Kidney epithelial cell (primary cell): ENCODE data around the gene ATXN1. TPM values are rescaled to one million over a fixed set of nuclear protein-coding genes. Genes with fewer than 3 reads are reported as not detected.

Experiments used
- DNase-seq: peaks from one replicate; pipeline ENCODE4 v3.0.0-alpha.2; 2010; ENCODE audit warnings: low read depth
- H3K27me3 ChIP-seq: 2 replicates; pipeline ENCODE4 v1.6.0; 2011; ENCODE audit warnings: low read length; ENCODE audit not compliant: control insufficient read depth, insufficient read depth
- H3K36me3 ChIP-seq: 2 replicates; pipeline ENCODE4 v1.5.1; 2011; ENCODE audit warnings: low read length; ENCODE audit not compliant: control insufficient read depth, insufficient read depth
- H3K4me3 ChIP-seq: 2 replicates; pipeline ENCODE4 v1.5.1; 2011; ENCODE audit warnings: low read depth, mild to moderate bottlenecking, control low read depth, low read length
- CTCF ChIP-seq: IDR thresholded peaks from 2 replicates; pipeline ENCODE4 v1.5.1; 2011; ENCODE audit warnings: mild to moderate bottlenecking, moderate library complexity, low read length, control low read depth, inconsistent platforms; ENCODE audit not compliant: insufficient read depth, poor library complexity, severe bottlenecking
- total RNA-seq: library from RNA; depleted of rRNA; stranded (reverse); fragments of >200 nt; gene quantifications from 2 replicates; pipeline ENCODE4 v1.2.3, GENCODE V29; 2015

ATXN1 gene
- total RNA-seq, 1 donor from 2014 or later, result 12.5 TPM

- no peaks in the 10 kb centered on the region for H3K36me3 ChIP-seq
- DNase-seq, result no peak
- H3K4me3 ChIP-seq, result no peak overlapping the region
- no peak for TF ChIP-seq CTCF
- no peaks in the 10 kb centered on the region for H3K27me3 ChIP-seq
Measured at GRCh38 chr6:16719488-16719887, 41.8 kb downstream of the ATXN1 start.

GRCh38 chr6:16718356-16718755 is 42.9 kb downstream of the ATXN1 start:
- TF ChIP-seq CTCF, result no peak
- Histone ChIP-seq H3K4me3 (no peak overlapping the region), H3K36me3 (no peaks in the 10 kb centered on the region), H3K27me3 (no peaks in the 10 kb centered on the region)
- no peak for DNase-seq

- DNase-seq, result no peak
Measured at GRCh38 chr6:16717275-16717942, 43.9 kb downstream of the ATXN1 start.

GRCh38 chr6:16716321-16716858 is 44.9 kb downstream of the ATXN1 start:
- TF ChIP-seq CTCF, result no peak
- Histone ChIP-seq H3K4me3 (no peak overlapping the region), H3K36me3 (no peaks in the 10 kb centered on the region), H3K27me3 (no peaks in the 10 kb centered on the region)
- DNase-seq, result no peak

More at GRCh38 chr6:16717275-16717942, 43.9 kb downstream of the ATXN1 start:
- no peak for TF ChIP-seq CTCF
- H3K36me3 ChIP-seq, result no peaks in the 10 kb centered on the region
- H3K27me3 ChIP-seq, result no peaks in the 10 kb centered on the region
- no peak overlapping the region for H3K4me3 ChIP-seq

GRCh38 chr6:16713597-16713996 is 47.7 kb downstream of the ATXN1 start:
- DNase-seq, result no peak
- H3K36me3 ChIP-seq, result no peaks in the 10 kb centered on the region
- TF ChIP-seq CTCF, result no peak
- no peaks in the 10 kb centered on the region for H3K27me3 ChIP-seq
- H3K4me3 ChIP-seq, result no peak overlapping the region
